HG02571 (cell line): ENCODE measurements around the gene TIMM44.
"Not testable (repeated sequence)": the region's sequence is repeated elsewhere in the genome, so short reads cannot be mapped to it uniquely, and the experiment has no call there.

Experiments
- ATAC-seq: cut with Tn5 transposase; IDR thresholded peaks from one replicate; pipeline ENCODE4 v1.9.1; 2021; ENCODE audit warnings: mild to moderate bottlenecking, moderate library complexity; ENCODE audit not compliant: unreplicated experiment

Gene TIMM44

GRCh38 chr19:7953060-7953459, 9.6 kb upstream of the TIMM44 start:
- ATAC-seq, result no peak

GRCh38 chr19:7947939-7948338, 4.5 kb upstream of the TIMM44 start:
- ATAC-seq, result no peak

- ATAC-seq, result peak; percentile 22
Observed at GRCh38 chr19:7944177-7944761, 803 bp upstream of the TIMM44 start.

- ATAC-seq, result peak; percentile 21
Observed at GRCh38 chr19:7942981-7943443, 454 bp downstream of the TIMM44 start.

- ATAC-seq, result no peak
Observed at GRCh38 chr19:7941895-7942596, 1.4 kb downstream of the TIMM44 start.

- ATAC-seq, result no peak
Observed at GRCh38 chr19:7940841-7941240, 2.6 kb downstream of the TIMM44 start.

GRCh38 chr19:7934766-7935165, 8.7 kb downstream of the TIMM44 start:
- no peak for ATAC-seq

GRCh38 chr19:7933828-7934725, 9.4 kb downstream of the TIMM44 start:
- no peak for ATAC-seq

GRCh38 chr19:7933411-7933810, 10.1 kb downstream of the TIMM44 start:
- ATAC-seq, result no peak

GRCh38 chr19:7932930-7933300, 10.6 kb downstream of the TIMM44 start:
- no peak for ATAC-seq

- ATAC-seq, result no peak
Observed at GRCh38 chr19:7932276-7932929, 11.1 kb downstream of the TIMM44 start.

- ATAC-seq, result no peak
Observed at GRCh38 chr19:7931221-7932061, 12.0 kb downstream of the TIMM44 start.

- no peak for ATAC-seq
Observed at GRCh38 chr19:7930765-7931164, 12.7 kb downstream of the TIMM44 start.

- not testable (repeated sequence) for ATAC-seq
Observed at GRCh38 chr19:7930030-7930429, 13.4 kb downstream of the TIMM44 start.

- no peak for ATAC-seq
Observed at GRCh38 chr19:7928741-7929701, 14.4 kb downstream of the TIMM44 start.

GRCh38 chr19:7928334-7928706, 15.1 kb downstream of the TIMM44 start:
- no peak for ATAC-seq

- ATAC-seq, result no peak
Observed at GRCh38 chr19:7927605-7928333, 15.7 kb downstream of the TIMM44 start.
